Activated naive CD4-positive, alpha-beta T cell treated with anti-CD3 and anti-CD28 coated beads for 36 hours (primary cell): ENCODE results near the gene ATP10B. TPM values are rescaled to one million over a fixed set of nuclear protein-coding genes. Genes with fewer than 3 reads are reported as not detected.

Experiments
- CTCF ChIA-PET: fragments of 350-600 bp; sonication (Branson Sonifier 250); formaldehyde crosslinking; loops from one replicate; lab custom pipeline; 2021; ENCODE audit warnings: antibody characterized with exemption; lab: Charles Lee
- DNase-seq: peaks from one replicate; pipeline ENCODE4 v3.0.0-alpha.2; 2020
- H3K27ac Mint-ChIP-seq: one replicate; pipeline ENCODE4 v1.8.0; 2021; ENCODE audit warnings: mild to moderate bottlenecking, mixed read lengths
- H3K27me3 Mint-ChIP-seq: one replicate; pipeline ENCODE4 v1.8.0; 2021; ENCODE audit warnings: low read depth, mixed read lengths
- H3K36me3 Mint-ChIP-seq: one replicate; pipeline ENCODE4 v1.8.0; 2021; ENCODE audit warnings: low read depth, mixed read lengths
- H3K4me1 Mint-ChIP-seq: one replicate; pipeline ENCODE4 v1.8.0; 2021; ENCODE audit warnings: low read depth, mixed read lengths
- H3K4me3 Mint-ChIP-seq: one replicate; pipeline ENCODE4 v1.8.0; 2021; ENCODE audit warnings: mild to moderate bottlenecking, moderate library complexity, mixed read lengths
- H3K9me3 Mint-ChIP-seq: one replicate; pipeline ENCODE4 v1.8.0; 2021; ENCODE audit warnings: mixed read lengths
- intact Hi-C: fragments of 100-400 bp; cut with micrococcal nuclease; formaldehyde crosslinking; loops from one replicate; pipeline ENCODE4 v1.15.1; 2023
- total RNA-seq, 2 experiments: library from RNA; stranded (reverse); gene quantifications; one replicate each; pipeline ENCODE4 v1.2.3, GENCODE V29; 2021

The ATP10B gene
- total RNA-seq, 2 experiments from 2014 or later: not detected

DNA sequence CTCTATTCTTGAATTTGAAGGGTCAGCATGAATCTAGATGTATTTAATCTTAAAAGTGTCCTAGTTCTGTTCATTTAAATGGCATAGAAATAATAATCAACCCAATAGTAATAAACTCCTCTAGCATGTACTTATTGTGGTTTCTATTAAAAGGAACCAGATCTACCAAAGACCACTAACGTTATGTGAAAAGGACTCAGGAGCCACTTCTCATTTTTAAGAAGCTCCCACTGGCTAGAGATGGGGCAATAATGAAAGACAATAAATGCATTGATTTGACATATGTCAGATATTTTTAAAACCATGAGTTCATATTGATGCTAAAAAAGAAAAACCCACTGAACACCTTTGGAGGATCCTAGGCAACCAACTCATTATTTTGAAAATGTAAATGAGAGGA, 191.9 kb downstream of the ATP10B start:
- Mint-ChIP-seq H3K4me1 (no peaks in the 10 kb centered on the region), H3K27me3 (peaks cover 15% of the 10 kb centered on the region), H3K36me3 (no peaks in the 10 kb centered on the region), H3K4me3 (no peak overlapping the region), H3K9me3 (no peaks in the 10 kb centered on the region), H3K27ac (no peak overlapping the region)
- DNase-seq: no peak
- intact Hi-C loops: no loop called here
- CTCF ChIA-PET: no interaction called here

DNA sequence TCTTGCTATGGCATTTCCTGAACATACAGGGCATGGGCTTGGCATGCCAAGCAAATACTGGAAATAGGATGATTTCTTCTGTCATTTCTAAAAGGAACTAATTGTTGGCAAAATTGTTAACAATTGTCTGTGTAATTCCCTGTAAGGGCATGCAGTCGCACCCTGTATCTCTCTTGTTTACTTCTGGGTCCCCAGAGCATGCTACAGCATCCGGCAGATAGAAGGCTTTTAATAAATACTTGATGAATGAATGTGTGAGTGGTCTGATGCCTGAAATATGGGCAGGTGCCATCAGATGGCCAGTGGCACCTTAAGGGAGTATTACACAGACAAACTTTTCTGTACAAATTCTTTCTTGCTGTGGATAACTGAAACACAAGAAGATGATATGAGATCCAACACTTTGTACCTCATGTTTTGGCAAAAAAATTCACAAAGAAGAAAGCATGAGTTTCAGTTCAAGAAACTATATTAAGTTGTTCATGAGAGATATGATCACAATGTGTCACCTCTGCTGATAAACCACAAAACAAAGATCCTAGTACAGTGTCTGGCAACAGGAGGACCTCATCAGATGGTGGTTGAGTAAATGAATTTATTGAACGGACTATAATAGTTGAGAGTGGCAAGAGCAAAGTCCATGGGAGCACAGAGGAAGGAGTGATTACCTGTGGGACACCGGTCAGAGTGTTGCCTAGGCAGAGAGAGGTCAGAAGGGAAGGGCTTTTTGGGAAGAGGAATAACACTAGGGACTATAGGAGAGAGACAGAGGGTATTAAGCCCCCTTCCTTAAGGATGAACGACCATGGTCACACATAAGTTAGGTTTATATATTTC, 194.2 kb downstream of the ATP10B start:
- Mint-ChIP-seq H3K9me3 (no peaks in the 10 kb centered on the region), H3K4me1 (no peaks in the 10 kb centered on the region), H3K27me3 (peaks cover 15% of the 10 kb centered on the region), H3K4me3 (no peak overlapping the region), H3K36me3 (no peaks in the 10 kb centered on the region), H3K27ac (no peak overlapping the region)
- CTCF ChIA-PET: no interaction called here
- DNase-seq: no peak
- intact Hi-C loops: loop anchor here (5.0 kb wide), 1 partner anchor 221 kb away; no protein-coding TSS in a partner anchor

DNA sequence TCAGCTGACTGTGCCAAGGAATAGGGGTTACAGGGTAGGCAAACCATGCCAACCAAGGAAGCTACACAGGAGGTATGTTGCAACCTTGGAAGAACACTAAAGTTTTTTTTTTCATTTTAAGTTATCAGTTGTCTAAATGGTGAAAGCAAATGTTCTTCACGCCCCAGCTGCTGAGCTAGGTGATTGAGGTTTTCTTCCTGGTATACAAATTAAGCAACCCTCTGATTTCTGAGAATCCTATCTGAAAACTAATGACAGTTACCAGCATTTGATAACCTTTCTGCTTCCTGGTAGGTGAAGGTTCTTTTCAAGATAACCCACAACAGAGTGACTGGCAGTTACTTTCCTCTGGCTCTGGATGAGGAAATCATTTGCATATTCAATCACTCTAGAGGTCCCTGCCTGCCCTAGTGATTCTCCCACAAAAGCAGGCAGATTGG, 194.9 kb downstream of the ATP10B start:
- DNase-seq: no peak
- Mint-ChIP-seq H3K4me3 (no peak overlapping the region), H3K27ac (no peak overlapping the region), H3K9me3 (no peaks in the 10 kb centered on the region), H3K27me3 (peaks cover 15% of the 10 kb centered on the region), H3K36me3 (no peaks in the 10 kb centered on the region), H3K4me1 (no peaks in the 10 kb centered on the region)
- intact Hi-C loops: loop anchor here (5.0 kb wide), 1 partner anchor 220 kb away; no protein-coding TSS in a partner anchor
- CTCF ChIA-PET: no interaction called here

DNA sequence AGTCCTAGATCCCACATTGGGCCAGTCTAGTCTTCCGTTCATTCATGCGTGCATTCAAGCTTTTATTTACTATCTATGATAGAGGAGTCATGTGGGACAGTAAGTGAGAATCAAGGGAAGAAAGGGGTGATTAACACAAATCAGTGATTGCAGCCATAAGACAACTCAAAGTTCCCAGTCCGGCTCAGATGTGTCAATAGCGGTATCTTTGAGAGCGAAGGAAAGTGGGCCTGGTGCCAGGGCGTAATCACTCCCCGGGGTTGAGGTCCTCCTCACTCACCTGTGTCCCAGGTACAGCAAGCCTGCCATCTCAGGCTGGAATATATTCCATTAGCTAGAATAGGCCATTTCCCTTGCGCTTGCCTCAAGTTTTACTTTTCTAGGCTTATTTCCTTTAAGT, 196.3 kb downstream of the ATP10B start:
- Mint-ChIP-seq H3K27me3 (peaks cover 10% of the 10 kb centered on the region), H3K27ac (no peak overlapping the region), H3K4me1 (no peaks in the 10 kb centered on the region), H3K36me3 (no peaks in the 10 kb centered on the region), H3K9me3 (no peaks in the 10 kb centered on the region), H3K4me3 (no peak overlapping the region)
- intact Hi-C loops: loop anchor here (5.0 kb wide), 1 partner anchor 218 kb away; no protein-coding TSS in a partner anchor
- DNase-seq: no peak
- CTCF ChIA-PET: no interaction called here

DNA sequence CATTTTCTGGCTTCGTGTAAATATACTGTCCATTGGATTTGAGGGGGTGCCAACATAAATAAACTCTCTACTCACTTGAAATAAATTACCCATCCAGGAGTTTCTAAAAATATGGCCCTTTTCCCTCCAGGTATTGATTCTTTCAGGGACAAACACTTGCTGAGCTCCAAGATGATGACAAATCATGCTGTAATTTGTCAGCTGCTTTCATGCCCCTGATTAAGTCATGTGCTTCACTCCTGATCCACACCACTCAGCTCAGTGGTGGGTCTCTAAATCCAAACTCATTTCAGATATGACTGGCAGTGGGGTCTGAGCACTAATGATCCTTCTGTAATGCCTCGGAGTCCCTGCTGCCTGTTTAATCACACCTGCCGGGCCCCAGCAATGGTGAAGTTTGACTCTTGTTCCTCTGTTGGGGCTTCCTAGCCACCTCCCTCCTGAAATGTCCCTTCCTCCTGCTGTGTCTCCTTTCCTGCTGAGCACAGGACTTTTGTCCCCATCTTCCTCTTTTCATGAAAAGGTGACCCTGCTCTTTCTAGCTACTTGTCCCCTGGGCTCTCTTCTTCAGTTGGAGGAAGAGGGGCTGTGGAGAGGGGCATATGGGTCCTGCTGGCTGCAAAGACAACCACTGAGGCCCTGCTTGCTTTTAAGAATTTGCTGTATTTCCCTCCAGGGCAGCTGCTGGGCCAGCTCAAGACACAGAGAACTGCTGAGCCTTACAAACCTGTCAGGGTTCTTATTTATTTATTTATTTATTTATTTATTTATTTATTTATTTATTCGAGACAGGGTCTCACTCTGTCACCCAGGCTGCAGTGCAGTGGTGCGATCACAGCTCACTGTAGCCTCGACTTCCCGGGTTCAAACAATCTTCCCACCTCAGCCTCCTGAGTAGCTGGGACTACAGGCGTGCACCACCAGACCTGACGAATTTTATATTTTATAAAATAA, 200.0 kb downstream of the ATP10B start:
- Mint-ChIP-seq H3K4me1 (no peaks in the 10 kb centered on the region), H3K27me3 (peaks cover 2% of the 10 kb centered on the region), H3K4me3 (no peak overlapping the region), H3K27ac (no peak overlapping the region), H3K9me3 (no peaks in the 10 kb centered on the region), H3K36me3 (no peaks in the 10 kb centered on the region)
- no peak for DNase-seq
- CTCF ChIA-PET: interaction anchor here (0.7 to 1.7 kb wide), 3 partner anchors 42 to 517 kb away, joined by 3 to 7 read pairs (median 3); no protein-coding TSS in a partner anchor
- intact Hi-C loops: no loop called here

DNA sequence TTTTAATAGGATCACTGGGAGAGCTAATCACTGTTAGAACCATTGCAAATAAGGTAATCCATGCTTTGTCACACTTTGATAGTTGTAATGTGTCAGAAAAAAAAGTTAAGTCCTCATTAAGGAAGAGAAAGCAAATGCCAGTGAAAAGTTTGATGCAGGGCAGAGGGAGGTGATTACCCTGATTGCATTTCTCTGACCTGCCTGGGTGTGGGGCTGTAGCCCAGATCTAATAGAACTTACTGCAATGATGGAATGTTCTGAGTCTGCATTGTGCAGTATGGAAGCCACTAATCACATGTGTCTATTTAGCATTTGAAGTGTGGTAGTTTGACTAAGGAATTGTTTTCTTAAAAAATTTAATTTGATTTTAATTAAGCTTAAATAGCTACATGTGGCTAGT, 202.7 kb downstream of the ATP10B start:
- H3K27me3 Mint-ChIP-seq: no peaks in the 10 kb centered on the region
- H3K9me3 Mint-ChIP-seq: no peaks in the 10 kb centered on the region
- CTCF ChIA-PET: interaction anchor here (0.6 kb wide), 1 partner anchor 1351 kb away, joined by 3 read pairs; no protein-coding TSS in a partner anchor
- intact Hi-C loops: no loop called here
- H3K4me1 Mint-ChIP-seq: no peaks in the 10 kb centered on the region
- no peak for DNase-seq
- H3K27ac Mint-ChIP-seq: no peak overlapping the region
- no peaks in the 10 kb centered on the region for H3K36me3 Mint-ChIP-seq
- no peak overlapping the region for H3K4me3 Mint-ChIP-seq

DNA sequence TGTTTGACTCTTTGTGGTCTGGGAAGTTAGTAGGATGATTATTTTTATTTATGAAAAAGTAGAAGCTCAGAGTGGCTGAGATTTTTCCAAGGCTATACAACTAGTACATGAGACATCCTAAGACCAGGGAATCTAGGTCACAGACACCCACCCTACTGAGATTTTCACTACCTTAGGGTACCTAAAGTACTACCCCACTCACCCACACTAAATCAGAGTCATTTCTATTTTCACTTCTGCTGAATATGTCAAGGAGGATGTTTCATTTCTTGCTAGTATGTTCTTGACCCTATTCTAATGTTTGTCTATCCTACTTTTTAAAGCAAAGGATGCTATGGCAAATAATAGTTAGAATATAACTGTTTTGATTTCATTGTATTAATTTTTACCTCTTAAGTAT, 206.0 kb downstream of the ATP10B start:
- Mint-ChIP-seq H3K4me3 (no peak overlapping the region), H3K4me1 (no peaks in the 10 kb centered on the region), H3K27ac (no peak overlapping the region), H3K27me3 (no peaks in the 10 kb centered on the region), H3K36me3 (no peaks in the 10 kb centered on the region), H3K9me3 (no peaks in the 10 kb centered on the region)
- CTCF ChIA-PET: interaction anchor here (1.0 kb wide), 1 partner anchor 137 kb away, joined by 5 read pairs; no protein-coding TSS in a partner anchor
- no peak for DNase-seq
- intact Hi-C loops: loop anchor here (2.0 kb wide), 1 partner anchor 137 kb away; no protein-coding TSS in a partner anchor

DNA sequence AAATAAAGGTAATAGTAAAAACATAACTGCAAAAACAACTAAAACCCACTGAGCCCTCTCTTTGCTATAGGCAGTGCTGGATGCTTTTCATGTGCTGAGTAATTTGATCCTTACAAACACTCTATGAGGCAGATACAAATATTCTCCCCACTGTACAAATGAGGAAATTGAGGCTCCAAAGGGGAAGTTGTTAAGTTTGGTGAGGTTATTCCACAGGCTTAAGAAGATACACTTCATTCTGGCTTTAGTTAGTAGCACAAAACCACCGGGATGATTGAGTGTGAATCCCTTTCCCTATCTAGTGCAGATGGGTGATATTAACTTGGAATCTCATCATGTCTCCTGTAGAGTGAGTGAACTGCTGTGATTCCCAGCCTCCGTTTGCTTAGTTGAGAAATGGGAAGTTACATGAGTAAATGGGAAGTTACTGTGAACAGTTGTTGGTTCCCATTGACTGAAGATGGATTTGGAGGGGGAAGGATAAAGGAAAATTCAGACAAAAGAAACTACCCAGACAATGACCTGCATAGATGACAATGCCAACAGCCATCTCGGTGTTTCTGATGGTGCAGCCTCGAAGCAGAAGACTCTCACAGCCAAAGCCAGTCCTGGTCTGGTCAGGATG, 208.3 kb downstream of the ATP10B start:
- DNase-seq: no peak
- H3K4me1 Mint-ChIP-seq: no peaks in the 10 kb centered on the region
- no peak overlapping the region for H3K27ac Mint-ChIP-seq
- no peaks in the 10 kb centered on the region for H3K9me3 Mint-ChIP-seq
- no peak overlapping the region for H3K4me3 Mint-ChIP-seq
- H3K27me3 Mint-ChIP-seq: no peaks in the 10 kb centered on the region
- intact Hi-C loops: no loop called here
- H3K36me3 Mint-ChIP-seq: no peaks in the 10 kb centered on the region
- CTCF ChIA-PET: no interaction called here

DNA sequence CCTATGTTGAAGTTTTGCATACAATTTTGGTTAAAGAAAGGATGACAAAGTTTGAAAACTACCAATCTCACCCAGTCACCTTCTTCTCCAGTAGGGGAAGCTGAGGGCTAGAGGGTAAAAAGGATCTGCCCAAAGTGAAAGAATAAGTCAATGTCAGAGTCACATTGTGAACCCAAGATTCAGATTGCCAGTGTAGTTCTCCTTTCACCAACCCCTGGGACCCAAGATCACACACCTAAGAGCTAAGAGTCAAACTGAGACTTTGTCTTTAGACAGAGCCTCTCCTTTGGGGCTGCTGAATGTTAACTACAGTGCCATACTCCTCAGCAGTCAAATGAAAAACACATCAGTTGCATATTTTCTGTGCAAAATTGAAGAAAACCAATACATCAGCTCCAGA, 210.6 kb downstream of the ATP10B start:
- DNase-seq: no peak
- Mint-ChIP-seq H3K4me1 (no peaks in the 10 kb centered on the region), H3K4me3 (no peak overlapping the region), H3K9me3 (no peaks in the 10 kb centered on the region), H3K27ac (no peak overlapping the region), H3K27me3 (no peaks in the 10 kb centered on the region), H3K36me3 (no peaks in the 10 kb centered on the region)
- CTCF ChIA-PET: no interaction called here
- intact Hi-C loops: no loop called here

DNA sequence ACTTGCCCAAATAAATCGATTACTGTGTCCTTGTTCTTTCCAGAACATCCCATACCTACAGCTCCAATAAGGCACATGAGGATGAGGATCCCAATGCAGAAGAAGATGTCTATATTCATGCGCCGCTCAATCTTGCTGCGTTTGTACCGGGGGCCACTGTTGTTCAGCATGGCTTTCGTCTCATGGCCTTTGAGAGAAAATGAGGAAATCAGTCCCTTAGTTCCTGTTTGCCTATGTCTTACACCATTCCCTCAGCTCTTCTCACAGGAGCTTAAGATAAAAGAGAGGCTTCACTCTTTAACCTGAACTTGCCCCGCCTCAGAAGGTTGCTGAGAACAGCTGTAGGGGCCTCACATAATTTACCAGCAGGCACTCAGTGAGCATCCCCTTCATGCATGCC, 211.6 kb downstream of the ATP10B start:
- no peaks in the 10 kb centered on the region for H3K36me3 Mint-ChIP-seq
- no peak for DNase-seq
- intact Hi-C loops: no loop called here
- H3K4me1 Mint-ChIP-seq: no peaks in the 10 kb centered on the region
- H3K9me3 Mint-ChIP-seq: no peaks in the 10 kb centered on the region
- CTCF ChIA-PET: no interaction called here
- no peak overlapping the region for H3K27ac Mint-ChIP-seq
- no peaks in the 10 kb centered on the region for H3K27me3 Mint-ChIP-seq
- no peak overlapping the region for H3K4me3 Mint-ChIP-seq

DNA sequence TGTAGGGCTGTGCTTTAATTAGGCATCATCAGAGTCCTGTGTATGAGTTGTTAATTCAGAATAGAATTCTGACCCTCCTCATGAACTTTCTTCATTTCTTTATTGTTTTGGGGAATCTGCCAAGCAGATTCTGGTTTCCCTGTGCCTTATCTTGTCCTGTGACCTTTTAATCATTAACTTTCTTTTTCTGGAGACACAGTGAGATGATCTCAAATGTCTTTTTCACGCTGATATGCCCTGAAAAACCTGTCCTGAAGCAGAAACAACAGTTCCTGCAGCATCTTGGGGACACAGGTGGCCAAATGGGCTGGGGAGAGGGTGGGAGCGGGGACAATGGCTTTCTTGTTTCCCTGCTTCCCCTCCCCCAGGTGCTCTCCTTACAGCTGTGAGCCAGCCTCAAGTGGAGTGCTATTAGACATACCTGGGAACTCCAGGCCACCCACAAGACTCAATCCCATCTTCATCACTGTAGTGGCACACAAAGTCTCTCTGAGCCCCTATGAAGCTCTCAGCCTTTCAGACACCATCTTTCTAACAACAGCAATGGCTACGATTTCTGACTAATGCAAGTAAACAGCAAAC, 213.8 kb downstream of the ATP10B start:
- Mint-ChIP-seq H3K36me3 (no peaks in the 10 kb centered on the region), H3K4me3 (no peak overlapping the region), H3K4me1 (no peaks in the 10 kb centered on the region), H3K27me3 (no peaks in the 10 kb centered on the region), H3K27ac (no peak overlapping the region), H3K9me3 (no peaks in the 10 kb centered on the region)
- intact Hi-C loops: no loop called here
- CTCF ChIA-PET: no interaction called here
- no peak for DNase-seq
